K562 (cell line): ENCODE results near the gene SH3BGRL3. TPM values are rescaled to one million over a fixed set of nuclear protein-coding genes. Genes with fewer than 3 reads are reported as not detected.

ENCODE experiments used
- BCL6 ChIP-seq: fragments of 250-450 bp; sonication (Bioruptor Pico); IDR thresholded peaks from 2 replicates; pipeline ENCODE4 v1.4.0; 2020
- CBFA2T3 ChIP-seq: fragments of 450-650 bp; IDR thresholded peaks from 2 replicates; pipeline ENCODE4 v1.6.1; 2017
- ELK3 ChIP-seq: fragments of 450-650 bp; formaldehyde crosslinking; IDR thresholded peaks from 2 replicates; pipeline ENCODE4 v1.4.0; 2020; ENCODE audit warnings: mild to moderate bottlenecking
- ESRRB ChIP-seq: fragments of 250-450 bp; sonication (Bioruptor Pico); IDR thresholded peaks from 2 replicates; pipeline ENCODE4 v1.5.0; 2020; ENCODE audit warnings: mild to moderate bottlenecking, moderate library complexity, borderline replicate concordance
- ETS2 ChIP-seq: IDR thresholded peaks from 2 replicates; pipeline ENCODE4 v1.6.1; 2016; ENCODE audit warnings: borderline replicate concordance, missing genetic modification characterization, mild to moderate bottlenecking, moderate library complexity, missing compliant biosample characterization; ENCODE audit not compliant: poor library complexity, severe bottlenecking
- HCFC1 ChIP-seq: IDR thresholded peaks from 2 replicates; pipeline ENCODE4 v1.6.1; 2012; ENCODE audit warnings: low read depth, low read length, improper control_type of control experiment
- IRF1 ChIP-seq: sonication (generic); formaldehyde crosslinking; IDR thresholded peaks from 2 replicates; pipeline ENCODE4 v1.8.0; 2022; ENCODE audit warnings: missing genetic modification reagents, mild to moderate bottlenecking, borderline replicate concordance
- MTA3 ChIP-seq: fragments of 450-650 bp; formaldehyde crosslinking; IDR thresholded peaks from 2 replicates; pipeline ENCODE4 v1.6.1; 2017; ENCODE audit warnings: mild to moderate bottlenecking, borderline replicate concordance
- NCOR1 ChIP-seq: fragments of 450-650 bp; IDR thresholded peaks from 2 replicates; pipeline ENCODE4 v1.6.1; 2016; ENCODE audit warnings: mild to moderate bottlenecking, moderate library complexity
- NFYB ChIP-seq: IDR thresholded peaks from 2 replicates; pipeline ENCODE4 v1.6.1; 2011; ENCODE audit warnings: mild to moderate bottlenecking, moderate library complexity; ENCODE audit not compliant: insufficient read length; ENCODE audit errors: extremely low read depth
- NONO ChIP-seq, 2 experiments: fragments of 200-400 bp in 1 of 2; fragments of 450-650 bp in 1 of 2; formaldehyde crosslinking in 1 of 2; IDR thresholded peaks; 2 replicates each; pipeline ENCODE4 v1.6.1; 2017; ENCODE audit warnings: low read depth in 2 of 2, mild to moderate bottlenecking in 2 of 2, moderate library complexity in 2 of 2, low read length in 1 of 2
- PHTF2 ChIP-seq: fragments of 250-450 bp; sonication (Bioruptor Pico); IDR thresholded peaks from 2 replicates; pipeline ENCODE4 v1.5.0; 2021; ENCODE audit warnings: mild to moderate bottlenecking
- SAP30 ChIP-seq: fragments of 200-600 bp; sonication (generic); IDR thresholded peaks from 2 replicates; pipeline ENCODE4 v1.6.1; 2012; ENCODE audit warnings: borderline replicate concordance, low read depth, mild to moderate bottlenecking, moderate library complexity, low read length, control low read depth, inconsistent platforms; ENCODE audit not compliant: insufficient read depth, poor library complexity, severe bottlenecking
- SMARCC2 ChIP-seq: fragments of 450-650 bp; IDR thresholded peaks from 2 replicates; pipeline ENCODE4 v1.6.1; 2017; ENCODE audit warnings: antibody characterized with exemption, moderate library complexity, mild to moderate bottlenecking, low read depth
- STAT6 ChIP-seq: sonication (generic); formaldehyde crosslinking; IDR thresholded peaks from 2 replicates; pipeline ENCODE4 v1.8.1; 2023; ENCODE audit warnings: mild to moderate bottlenecking, missing genetic modification reagents
- polyA plus RNA-seq, 8 experiments: library from polyadenylated mRNA; depleted of rRNA in 4 of 8; stranded (reverse) in 5 of 8; unstranded in 3 of 8; fragments of >200 nt; fragmentation: Nextera tagmentation in 2 of 8; fragmentation: Illumina TruSeq in 1 of 8; extraction: Ambion mirVana in 2 of 8; extraction: Trizol in 1 of 8; gene quantifications; 2 replicates each; pipeline versions ENCODE4 v1.2.1 to v1.2.3, GENCODE V29; 2011 to 2014; ENCODE audit warnings: inconsistent platforms in 1 of 8, missing spikeins in 1 of 8
- total RNA-seq, 7 experiments: library from RNA; depleted of rRNA in 6 of 7; stranded (reverse); fragments of >200 nt in 6 of 7; fragmentation: Illumina TruSeq in 2 of 7; extraction: Trizol in 2 of 7; gene quantifications; 2 replicates each; pipeline versions ENCODE4 v1.2.1 to v1.2.3, GENCODE V29; 2011 to 2021; ENCODE audit warnings: low replicate concordance in 1 of 7

SH3BGRL3 gene
- total and polyA plus RNA-seq, 9 of the 15 experiments (the other 6 are each of a cell fraction or from before 2014, with no cell fraction given), result 30.3 to 140 (median 54.2) TPM

- TF ChIP-seq IRF1 (CRISPR knock-in tag) (no peak), ETS2 (tag) (no peak), SMARCC2 (no peak), SAP30 (no peak), STAT6 (CRISPR knock-in tag) (no peak), HCFC1 (no peak), NONO (IDR thresholded peaks at IDR 0.05; ENCODE audit: low read depth in 2 of 2, low read length in 1 of 2) (no peak), NFYB (no peak), PHTF2 (CRISPR knock-in tag) (no peak), CBFA2T3 (no peak), ESRRB (CRISPR knock-in tag) (no peak), ELK3 (CRISPR knock-in tag) (no peak), NCOR1 (no peak), MTA3 (0 out of 2 replicates have a peak, but pooled peaks have one; percentile 55), BCL6 (no peak)
Measured at GRCh38 chr1:26321315-26322041, 41.6 kb downstream of the SH3BGRL3 start (continued).
